Measurements from ENCODE around the gene UBAC2.

DNA sequence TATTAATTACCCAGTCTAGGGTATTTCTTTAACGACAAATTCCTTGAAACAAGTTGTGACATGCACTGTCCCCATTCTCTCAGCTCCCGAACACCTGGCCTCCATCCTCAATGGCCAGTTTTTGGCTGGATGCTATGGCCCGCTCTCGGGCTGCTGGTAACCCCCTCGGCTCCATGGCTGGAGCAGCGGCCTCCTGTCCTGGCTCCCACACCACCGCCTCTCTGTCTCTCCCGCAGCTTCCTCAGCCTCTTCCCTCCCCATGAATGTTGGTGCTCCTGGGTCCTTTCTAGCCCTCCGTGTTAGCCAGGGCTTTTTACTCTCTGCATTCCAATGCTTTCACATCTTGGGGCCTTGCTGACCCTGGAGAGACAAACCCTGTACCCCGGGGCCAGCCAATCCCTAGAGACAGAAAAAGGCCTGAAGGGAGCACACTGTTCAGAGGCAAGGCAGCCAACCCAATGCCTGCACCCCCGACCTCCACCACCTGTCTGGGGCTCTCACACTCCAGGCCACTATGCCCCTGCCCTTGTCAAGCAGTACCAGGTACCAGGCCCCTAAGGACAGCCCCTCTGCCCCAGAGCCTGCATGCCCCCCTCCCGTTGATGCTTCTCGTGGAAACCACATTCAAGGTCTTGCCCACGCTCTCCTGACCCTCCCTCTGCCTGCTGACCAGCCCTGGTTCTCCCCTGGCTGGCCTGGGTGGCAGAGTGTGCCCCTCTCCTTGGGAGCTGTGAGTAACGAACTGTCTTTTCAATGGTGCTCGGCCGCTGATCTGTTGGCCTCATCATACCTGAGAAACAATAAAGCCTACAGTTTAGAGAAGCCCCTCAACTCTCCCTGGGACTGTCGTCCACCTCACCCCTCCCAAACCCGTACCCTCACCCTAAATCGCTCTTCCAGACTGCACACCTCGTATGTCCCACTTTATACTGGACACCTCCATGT is 193.4 kb downstream of the UBAC2 start:
- TF ChIP-seq, protein P1, sequence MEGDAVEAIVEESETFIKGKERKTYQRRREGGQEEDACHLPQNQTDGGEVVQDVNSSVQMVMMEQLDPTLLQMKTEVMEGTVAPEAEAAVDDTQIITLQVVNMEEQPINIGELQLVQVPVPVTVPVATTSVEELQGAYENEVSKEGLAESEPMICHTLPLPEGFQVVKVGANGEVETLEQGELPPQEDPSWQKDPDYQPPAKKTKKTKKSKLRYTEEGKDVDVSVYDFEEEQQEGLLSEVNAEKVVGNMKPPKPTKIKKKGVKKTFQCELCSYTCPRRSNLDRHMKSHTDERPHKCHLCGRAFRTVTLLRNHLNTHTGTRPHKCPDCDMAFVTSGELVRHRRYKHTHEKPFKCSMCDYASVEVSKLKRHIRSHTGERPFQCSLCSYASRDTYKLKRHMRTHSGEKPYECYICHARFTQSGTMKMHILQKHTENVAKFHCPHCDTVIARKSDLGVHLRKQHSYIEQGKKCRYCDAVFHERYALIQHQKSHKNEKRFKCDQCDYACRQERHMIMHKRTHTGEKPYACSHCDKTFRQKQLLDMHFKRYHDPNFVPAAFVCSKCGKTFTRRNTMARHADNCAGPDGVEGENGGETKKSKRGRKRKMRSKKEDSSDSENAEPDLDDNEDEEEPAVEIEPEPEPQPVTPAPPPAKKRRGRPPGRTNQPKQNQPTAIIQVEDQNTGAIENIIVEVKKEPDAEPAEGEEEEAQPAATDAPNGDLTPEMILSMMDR (IDR thresholded peaks at IDR 0.05; ENCODE audit: poor library complexity) = no peak
- TF ChIP-seq EZH2phosphoT487 (IDR thresholded peaks at IDR 0.05; ENCODE audit: low read depth, severe bottlenecking, unreplicated experiment) = no peak

All from hepatocyte (in vitro differentiated cells).